GM19023 (cell line): Measurements from ENCODE around the gene ZBTB46.

Source experiments
- ATAC-seq: cut with Tn5 transposase; IDR thresholded peaks from one replicate; pipeline ENCODE4 v1.9.1; 2021; ENCODE audit warnings: mild to moderate bottlenecking, moderate library complexity; ENCODE audit not compliant: unreplicated experiment

ZBTB46 gene

DNA sequence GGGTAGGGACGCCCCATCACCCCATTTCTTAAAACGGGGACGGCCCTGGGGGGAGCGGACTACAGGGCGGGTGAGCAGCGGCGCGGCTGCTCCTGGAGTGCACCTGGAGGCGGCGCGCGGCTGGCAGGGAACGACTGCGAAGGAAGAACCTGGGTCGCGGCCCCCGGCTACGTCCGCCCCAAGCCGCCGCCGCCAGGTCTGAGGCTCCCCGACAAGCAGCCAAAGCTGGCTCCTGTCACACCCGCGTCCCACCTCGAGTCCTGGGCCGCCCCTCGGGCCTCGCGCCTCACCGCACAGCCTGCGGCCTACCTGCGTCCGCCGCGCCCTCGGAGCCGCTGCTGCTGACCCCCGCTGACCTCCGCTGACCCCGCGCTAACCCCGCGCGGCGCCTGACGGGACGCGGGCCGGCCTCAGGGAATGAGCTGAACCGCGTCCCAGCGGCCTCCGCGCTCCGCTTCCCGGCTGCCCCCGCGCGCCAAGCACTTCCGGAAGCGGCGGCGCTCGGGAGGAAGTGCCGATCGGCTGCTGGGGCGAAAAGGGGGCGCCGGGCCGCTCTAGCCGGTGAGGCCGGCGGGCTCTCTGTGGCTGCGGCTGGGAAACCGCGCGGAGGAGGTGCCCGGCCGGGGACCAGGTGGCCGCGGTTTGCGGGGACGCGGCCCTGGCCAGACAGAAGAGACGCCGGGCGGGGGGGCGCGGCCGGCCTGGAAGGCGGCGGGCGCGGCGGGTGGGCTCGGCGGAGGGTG lies 123.3 kb downstream of the ZBTB46 start, which contains the start of the genes ARFRP1 and ZGPAT:
ARFRP1 (minus strand) TSS at position 419 of the 743 bp plus-strand sequence. CDS start 885 bp downstream, outside the sequence.
ZGPAT (plus strand) TSS at position 482 of the 743 bp plus-strand sequence. CDS start 542 bp downstream, outside the sequence.
- ATAC-seq = peak; percentile 71

DNA sequence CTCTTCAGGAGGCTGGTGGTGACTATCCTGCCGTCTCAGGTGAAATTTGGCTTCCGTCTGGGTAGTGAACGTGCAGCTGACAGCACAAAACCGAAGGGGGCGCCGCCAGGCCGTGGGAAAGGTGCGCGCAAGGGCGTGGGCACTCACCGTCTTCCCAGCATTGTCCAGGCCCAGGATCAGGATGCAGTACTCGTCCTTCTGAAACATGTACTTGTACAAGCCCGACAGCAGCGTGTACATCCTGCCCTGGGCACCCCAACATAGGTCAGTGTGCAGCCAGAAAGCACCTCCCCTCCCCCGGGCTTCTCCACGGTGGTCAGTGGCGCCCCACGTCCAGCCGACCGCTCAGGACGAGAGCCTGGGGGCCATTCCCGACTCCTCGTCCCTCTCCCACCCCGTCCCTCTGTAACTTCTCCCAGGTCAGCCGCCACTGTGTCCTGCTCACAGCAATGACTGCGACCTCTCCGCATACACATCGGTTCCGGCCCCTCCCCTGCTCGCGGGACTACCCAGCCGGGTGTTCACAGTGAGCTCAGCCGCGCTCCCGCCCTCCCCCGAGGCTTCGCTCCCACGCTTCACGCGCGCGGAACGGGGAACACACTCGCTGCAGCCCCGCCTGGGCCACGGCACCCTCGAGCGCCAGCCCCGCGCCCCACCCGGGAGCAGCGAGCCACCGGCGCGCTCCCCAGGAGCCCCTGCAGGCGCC lies 124.1 kb downstream of the ZBTB46 start:
- peak; percentile 36 for ATAC-seq

DNA sequence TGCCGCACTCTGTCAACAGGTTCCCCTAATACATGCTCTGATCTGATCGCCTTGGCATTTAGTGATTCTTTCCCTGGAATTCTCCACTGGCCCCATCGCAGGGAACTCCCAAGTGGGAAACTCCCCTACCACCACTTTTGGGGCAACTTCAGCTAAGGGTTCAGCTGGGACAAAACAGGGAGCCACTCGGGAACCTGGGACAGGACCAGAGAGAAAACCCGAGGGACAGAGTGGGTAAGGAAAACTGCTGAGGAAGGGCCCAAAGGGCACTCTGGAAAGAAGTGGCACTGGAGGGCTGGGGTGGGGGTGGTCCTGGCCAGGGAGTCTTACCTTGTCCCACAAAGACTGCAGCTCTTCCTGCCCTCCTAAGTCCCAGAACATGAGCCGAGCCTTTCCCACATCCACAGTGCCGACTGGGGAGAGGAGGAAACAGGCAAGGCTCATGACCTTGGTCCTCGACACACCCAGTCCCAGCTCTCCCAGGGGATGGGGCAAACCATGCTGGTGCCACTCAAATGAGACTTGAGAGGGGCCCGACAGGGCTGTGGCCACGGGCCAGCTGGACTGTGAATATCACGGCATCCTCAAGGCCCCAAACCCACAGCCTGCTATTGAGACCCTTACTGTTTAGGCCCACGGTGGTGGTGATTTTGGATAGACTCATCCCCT lies 124.9 kb downstream of the ZBTB46 start:
- no peak for ATAC-seq

DNA sequence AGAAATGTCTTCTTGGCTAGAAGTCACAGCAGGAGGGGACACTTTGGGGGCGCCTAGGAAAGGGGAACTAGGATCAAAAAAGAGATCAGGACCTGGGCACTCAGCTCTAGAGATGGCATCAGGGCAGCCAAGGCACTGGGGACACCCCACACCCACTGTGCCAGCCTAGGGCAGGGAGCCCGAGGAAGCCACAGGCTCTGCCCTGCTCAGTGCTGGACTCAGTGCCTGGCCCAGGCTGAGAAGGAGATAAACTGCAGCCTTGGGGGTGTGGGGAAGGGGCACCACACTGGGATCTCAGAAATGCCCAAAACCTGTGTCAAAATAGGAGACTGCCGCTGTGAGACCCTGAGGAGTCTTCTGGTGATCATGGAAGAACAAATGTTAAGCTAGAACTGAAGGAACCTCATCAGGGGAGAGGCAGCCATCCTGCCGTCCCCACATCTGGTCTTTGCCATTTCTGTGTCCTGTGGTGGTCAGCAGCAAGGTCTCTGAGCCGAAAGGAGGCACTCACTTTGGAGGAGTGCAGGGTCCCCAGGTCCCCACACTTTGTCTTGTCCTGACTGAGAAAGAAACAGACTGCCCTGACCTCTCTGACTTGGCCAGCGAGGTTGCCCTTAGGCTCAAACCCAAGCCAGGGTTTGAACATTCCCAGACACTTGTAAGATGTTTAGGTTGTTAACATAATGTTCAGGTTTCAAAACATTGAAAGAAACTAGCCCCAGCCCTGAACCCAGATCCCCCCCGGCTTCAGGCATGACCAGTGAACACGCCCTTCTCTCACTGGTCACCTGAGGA lies 125.6 kb downstream of the ZBTB46 start:
- ATAC-seq = no peak

DNA sequence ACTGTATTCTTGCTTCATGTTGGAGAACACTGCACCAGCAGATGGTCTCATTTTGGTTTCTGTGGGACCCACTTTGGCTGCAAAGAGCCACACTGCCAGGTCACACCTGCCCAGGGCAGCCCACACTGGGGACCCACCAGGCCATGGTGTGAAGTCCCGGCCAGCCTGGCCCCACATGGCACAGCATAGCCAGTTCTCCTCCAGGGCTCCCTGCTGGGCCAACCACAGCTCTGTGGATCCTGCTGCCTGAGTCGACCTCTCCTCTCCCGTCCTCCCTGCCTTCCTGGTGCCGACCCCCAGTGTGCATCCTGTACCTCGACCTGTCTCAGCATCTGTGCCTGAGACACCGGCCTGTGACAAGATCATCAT lies 126.3 kb downstream of the ZBTB46 start:
- no peak for ATAC-seq

DNA sequence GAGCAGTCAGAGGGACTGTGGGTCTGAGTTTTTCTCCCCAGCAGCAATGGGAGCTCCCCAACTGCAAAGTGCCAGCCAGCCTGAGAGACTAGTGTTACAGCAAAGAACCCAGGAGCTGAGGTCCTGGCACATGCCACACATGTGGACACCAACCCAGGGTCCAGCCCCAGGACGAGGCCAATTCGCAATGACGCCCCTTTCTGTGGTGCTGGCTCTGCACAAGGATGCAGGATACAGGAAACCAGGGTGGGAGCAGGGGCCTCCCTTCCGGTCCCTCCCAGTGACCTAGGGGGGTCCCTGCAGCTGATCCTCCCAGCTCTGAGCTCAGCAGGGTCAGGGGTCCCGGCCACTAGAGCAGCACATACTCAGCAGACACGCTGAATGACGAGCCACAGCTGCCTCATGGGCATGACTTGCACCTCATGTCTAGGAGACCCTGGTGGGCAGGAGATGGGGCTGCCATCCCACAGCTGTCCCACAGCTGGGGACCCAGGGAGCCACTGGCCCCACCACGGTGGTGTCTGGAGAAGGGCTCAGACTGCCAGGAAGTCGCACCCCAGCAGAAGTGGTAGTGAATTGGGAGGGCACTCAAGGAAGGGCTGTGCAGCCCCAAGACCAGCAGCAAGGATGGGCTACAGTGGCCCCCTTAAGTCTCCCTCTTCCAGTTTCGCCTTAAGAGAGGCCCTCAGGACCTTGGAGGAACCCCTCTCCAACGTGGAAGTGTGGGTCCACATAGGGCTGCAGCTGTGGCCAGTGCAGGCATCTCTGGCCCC lies 126.9 kb downstream of the ZBTB46 start:
- ATAC-seq = no peak

DNA sequence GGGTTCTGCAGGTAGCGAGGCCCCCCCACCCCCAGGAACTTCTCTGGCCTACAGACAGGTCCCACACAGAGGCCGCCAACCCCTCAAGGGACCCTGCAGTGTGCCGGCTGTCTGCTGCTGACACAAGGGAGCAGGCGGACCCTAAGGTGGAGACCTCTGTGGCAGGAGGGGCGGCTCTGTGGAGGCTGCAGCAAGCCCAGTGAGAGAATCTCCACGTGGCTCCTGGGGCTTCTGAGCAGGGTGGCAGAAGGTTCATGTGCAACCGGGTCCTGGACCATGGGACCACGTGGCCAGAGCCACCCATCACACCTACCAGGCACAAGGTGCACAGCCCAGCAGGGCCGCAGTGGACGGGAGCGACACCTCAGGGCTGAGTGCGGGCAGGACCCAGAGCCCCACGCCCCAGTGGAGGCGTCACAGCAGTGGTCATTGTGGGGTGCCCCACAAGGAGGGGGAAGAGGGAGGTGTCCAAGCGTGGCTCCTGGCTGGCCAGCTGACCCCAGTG lies 127.5 kb downstream of the ZBTB46 start:
- ATAC-seq = no peak

DNA sequence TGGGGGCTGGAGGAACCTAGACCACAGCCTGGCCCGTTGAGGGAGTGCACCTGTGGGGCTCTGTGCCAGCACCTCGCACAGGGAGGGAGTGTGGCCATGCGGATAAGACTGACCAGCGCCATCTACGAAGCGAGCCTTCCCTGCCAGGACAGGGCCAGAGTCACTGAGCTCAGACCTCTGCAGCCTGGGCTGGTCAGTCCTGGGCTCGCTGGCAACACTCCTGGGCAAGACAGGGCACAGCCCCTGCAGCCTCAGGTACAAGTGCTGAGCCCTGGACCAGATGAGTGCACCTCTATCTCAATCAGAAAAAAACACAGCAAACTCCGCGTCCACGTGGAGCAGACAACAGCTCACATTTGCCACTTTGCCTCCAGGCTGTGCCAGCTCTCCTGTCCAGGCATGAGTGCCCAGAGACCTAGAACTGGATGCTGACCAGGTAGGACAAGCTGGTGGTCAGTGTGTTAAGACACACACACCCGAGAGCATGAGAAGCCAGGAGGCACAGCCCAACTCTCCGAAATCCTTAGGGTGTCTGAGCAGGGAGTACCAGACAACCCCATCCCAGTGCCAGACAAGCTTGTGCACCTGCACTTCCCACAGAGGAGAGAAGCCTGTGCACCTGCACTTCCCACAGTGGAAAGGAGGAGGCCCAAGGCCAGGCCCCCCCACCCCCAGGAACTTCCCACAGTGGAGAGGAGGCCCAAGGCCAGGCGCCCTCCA lies 128.2 kb downstream of the ZBTB46 start:
- no peak for ATAC-seq

DNA sequence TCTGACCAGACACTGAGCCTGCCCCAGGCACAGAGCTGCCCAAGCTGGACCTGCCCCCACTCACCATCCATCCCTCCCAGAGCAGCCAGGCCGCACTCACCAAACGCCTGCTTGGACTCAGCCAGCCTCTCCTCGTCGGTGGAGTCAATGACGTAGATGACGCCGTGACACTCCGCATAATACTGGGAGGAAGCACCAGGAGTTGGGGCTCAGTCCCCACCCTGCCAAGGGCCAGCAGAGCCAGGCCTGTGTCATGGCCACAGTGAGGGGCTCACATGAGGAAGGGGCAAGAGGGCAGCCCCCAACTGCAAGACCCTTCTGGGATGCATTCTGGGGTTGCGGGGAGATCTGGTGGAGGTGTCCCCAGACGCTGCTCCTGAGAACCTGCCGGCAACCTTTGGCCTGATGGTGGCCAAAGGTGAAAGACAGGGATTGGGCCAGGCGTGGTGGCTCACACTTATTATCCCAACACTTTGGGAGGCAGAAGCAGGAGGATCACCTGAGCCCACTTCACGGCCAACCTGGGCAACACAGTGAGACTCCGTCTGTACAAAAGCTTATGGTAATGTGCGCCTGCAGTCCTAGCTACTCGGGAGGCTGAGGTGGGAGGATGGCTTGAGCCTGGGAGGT lies 128.9 kb downstream of the ZBTB46 start:
- ATAC-seq = no peak

DNA sequence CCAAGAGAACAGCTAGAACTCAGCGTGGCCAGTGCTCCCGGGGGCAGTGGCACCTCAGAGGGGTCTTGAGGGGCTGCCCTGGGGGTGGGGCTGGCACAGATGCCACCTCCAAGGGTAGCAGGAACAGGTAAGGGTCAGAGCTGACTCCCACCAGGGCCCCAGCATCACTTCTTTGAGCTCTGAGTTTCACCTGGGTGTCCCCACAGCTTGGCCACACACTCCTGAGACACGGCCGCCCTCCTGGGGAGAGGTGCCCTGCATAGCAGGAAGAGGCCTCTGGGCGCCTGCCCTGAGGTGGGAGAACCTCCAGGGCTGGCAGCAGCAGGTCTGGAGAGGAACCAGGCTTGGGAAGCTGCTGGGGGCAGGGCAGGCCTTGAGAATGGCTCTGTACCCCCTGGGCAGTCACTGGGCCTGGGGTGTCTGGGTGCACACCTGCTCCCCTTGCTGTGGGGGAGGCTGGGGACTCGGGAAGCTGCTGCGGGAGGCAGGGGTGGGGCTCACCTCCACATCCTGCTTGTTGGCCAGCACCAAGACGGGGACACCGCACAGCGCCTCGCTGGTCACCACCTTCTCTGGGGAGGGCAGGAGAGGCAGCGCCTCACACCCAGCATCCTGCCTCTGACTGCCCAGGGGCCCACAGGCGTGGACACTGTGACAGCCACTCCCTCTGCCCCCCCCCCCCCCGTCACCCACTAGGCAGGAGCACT lies 129.6 kb downstream of the ZBTB46 start:
- ATAC-seq = no peak

DNA sequence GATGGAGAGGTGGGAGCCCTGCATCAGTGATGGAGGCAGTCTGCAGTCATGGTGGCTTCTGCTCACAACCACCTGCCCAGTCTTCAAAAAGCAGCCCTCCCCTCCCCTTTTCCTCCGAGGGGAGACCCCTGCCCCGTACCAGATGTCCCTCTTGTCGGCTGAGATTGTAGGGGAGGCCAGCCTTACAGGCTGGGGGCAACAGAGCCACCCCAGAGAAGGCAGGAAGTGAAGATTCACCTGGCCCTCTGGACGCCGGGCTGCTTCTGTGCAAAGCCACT lies 130.1 kb downstream of the ZBTB46 start:
- no peak for ATAC-seq

DNA sequence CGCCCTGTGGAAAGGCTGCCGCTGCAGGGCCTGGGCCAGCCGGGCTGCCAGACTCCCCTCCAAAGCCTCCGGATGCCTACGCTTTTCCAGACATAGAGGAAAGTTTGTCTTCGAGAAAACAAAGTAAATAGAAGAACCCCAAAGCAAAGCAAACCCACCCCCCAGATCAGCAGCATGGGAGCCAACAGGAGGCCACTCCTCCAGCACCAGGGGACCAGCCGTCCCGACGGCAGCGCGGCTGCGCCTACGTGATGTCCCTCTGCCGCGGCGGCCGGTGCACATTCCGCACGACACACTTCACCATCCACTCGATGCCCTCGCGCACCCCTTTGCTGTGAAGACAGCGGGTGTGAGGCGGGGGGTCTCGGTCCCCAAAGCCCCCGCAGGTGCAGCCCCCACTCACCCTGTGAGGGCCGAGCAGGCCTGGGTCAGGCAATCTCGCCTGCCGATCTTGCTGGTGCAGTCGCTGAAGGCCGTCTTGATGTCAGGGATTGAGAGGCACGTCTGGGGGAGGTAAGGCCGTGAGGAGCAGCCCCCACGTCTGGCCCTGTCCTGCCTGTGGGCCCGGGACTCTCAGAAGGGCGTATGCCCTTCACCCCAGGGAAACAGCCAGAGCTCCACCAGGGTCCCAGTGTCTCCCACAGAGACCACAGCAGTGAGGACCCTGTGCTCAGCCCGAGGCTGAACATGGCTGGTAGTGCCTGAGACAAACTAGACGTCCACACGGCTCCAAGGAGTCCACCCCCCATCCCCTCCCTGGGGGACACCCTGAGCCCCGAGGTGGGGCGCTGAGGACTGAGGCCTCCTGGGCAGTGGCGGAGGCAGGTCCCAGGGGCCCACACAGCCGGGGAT lies 130.6 kb downstream of the ZBTB46 start:
- no peak for ATAC-seq

DNA sequence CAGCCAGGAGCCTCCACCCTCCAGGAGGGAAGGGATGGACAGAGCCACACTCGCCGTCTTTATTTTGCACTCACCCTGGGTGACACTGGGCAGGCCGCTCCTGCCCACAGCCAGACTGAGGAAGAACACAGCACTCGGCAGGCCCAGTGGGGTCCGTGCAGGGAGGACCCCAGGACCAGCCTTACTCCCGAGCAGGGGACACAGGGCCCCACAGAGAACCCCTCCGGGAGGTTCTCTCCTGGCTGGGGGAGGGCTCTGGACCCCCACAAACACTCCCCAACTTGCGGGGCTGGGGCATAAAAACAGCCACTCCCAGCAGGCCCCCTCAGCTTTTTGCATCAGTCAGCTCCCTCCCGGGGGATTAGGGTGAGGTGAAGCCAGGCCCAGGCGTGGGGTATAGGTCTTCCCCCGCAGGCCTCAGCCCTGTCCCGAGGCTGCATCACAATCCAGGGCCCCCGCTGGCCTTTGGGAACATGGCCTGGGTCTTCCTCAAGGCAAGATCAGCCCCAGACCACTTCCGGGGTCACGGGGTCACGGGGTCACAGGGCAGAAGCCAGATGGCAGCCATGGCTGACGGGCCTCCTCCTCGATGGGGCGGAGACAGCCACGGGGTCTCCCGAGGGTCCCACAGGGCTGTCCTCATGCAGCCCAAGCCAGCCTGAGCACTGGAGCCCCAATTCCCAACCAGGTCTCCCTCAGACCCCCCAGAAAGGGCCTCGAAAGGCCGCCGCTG lies 131.4 kb downstream of the ZBTB46 start:
- ATAC-seq = no peak

DNA sequence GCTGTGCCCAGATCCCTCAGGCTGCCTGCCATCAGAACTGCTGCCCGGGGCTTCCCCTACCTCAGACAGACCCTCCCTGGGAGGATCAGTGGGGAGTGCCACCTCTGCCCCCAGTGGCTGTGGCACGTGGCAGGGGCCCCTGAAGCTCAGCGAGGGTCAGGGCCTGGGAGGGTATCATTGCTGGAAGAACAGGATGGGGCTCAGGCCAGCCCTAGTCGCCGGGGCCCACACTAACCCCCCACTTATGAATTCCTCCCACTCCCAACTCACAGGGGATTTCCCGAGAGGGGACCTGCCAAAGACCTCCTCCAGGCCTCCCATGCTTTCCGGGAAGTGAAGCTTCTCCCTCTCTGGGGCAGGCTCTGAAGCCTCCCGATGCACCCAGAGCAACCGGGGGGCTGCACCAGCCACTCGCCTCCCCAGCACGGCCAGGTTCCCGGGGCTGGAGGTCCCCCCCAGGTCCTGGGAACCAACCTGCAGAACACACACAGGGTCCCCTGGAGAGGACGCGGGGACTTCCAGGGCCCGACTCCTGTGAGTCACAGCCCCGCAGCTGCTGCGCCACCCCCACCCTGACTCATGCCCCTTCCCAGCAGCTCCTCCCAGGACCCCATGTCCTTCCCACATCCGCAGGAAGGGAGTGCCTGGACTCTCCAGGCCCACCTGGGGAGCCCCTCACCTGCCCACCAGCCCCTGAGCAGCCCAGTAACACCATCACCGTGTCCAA lies 132.2 kb downstream of the ZBTB46 start:
- ATAC-seq = no peak

DNA sequence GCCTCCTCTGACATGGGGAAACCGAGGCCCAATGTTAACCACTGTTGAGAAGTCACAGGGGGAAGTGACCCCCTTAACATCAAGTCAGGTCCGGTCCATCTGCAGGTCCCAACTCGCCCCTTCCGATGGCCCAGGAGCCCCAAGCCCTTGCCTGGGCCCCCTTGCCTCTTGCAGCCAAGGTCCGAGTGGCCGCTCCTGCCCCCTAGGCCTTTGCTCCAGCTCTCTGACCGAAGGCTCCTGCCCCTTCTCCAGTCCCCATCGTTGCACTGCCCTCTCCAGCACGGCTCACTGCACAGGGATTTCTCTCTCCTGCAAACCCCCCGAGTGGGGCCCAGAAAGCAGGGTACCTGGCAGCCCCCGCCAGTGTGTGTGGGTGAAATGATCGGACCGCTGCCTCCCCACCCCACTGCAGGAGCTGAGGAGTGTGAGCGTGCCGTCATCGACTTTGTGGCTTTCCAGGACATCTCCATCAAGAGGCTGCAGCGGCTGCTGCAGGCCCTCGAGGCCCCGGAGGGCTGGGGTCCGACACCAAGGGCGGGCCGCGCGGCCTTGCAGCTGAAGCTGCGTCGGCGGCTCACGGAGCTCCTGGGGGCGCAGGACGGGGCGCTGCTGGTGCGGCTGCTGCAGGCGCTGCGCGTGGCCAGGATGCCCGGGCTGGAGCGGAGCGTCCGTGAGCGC lies 133.1 kb downstream of the ZBTB46 start:
- no peak for ATAC-seq
